Amygdala (tissue), 56 donors: Measurements from ENCODE around the gene ELMOD3.
"Not testable (repeated sequence)": the region's sequence is repeated elsewhere in the genome, so short reads cannot be mapped to it uniquely, and the experiment has no call there.

ENCODE experiments used
- DNase-seq, 56 donors: peaks; one replicate each; lab custom pipeline; 2025; lab: John Stamatoyannopoulos, UW

Gene ELMOD3

DNA sequence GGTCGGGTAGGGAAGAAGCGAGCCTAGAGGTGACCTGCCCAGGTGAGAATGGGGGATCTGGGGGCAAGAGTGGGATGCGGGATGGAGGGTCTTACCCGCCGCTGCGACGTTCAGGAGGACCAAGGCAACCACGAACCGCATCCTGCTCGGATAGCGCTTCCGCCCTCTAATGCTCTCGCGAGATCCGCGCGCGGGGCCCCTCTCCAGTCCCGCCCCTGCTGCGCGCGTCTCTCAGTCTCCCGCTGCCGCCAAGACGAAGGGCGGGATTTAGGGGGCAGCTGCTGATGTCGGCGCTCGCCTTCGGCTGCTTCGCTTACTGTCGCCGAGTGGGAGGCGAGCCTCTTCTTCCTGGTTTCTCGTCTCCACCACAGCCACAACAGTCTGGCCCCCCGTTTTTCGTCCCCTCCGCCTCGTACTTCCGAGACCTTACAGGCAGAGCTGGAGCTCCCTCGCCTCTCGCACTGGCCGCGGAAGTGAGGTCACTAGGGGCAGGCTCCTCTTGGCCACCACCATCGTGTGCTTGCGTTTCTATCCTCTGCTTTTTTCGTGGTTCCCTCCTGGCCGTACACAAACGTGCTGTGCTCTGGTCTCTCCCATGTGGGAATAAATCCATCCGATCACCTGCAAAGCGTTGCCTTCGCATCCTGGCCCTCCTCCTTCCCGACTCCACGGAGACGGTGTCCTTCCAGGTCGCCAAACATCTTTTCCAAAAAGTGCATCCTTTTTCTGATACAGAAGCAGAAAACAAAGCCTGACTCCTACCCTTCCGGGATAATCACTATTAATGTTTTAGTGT lies 26.5 kb upstream of the ELMOD3 start, which contains the start of gene TGOLN2:
Gene TGOLN2, minus strand, starts transcription at position 168 of the 796 bp plus-strand sequence. Its CDS starts 27 bp downstream, at position 141.
- DNase-seq: peak; percentile 27 to 96 (median 88)

DNA sequence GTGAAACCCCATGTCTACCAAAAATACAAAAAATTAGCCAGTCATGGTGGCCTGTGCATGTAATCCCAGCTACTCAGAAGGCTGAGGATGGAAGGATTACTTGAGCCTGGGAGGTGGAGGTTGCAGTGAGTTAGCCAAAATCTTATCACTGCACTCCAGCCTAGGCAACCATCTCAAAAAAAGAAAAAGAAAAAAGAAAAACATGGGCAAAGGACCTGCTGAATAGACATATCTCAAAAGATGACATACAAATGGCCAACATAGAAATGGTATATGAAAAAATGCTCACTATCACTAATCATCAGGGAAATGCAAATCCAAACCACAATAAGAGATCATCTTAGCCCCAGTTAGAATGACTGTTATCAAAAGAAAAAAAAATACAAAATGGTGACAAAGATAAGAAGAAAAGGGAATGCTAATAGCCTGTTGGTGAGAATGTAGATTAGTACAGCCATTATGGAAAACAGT lies 25.4 kb upstream of the ELMOD3 start:
- no peak for DNase-seq

DNA sequence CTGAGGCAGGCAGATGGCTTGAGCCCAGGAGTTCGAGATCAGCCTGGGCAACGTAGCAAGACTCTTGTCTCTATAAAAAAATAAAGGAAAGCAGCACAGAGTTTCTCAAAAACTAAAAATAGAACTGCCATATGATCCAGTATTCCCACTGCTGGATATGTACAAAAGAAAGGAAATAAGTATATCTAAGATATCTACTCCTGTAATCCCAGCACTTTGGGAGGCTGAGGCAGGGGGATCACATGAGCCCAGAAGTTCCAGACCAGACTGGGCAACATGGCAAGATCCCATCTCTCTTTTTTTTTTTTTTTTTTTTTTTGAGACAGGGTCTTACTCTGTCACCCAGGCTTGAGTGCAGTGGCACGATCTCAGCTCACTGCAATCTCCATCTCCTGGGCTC lies 24.9 kb upstream of the ELMOD3 start:
- not testable (repeated sequence) for DNase-seq

DNA sequence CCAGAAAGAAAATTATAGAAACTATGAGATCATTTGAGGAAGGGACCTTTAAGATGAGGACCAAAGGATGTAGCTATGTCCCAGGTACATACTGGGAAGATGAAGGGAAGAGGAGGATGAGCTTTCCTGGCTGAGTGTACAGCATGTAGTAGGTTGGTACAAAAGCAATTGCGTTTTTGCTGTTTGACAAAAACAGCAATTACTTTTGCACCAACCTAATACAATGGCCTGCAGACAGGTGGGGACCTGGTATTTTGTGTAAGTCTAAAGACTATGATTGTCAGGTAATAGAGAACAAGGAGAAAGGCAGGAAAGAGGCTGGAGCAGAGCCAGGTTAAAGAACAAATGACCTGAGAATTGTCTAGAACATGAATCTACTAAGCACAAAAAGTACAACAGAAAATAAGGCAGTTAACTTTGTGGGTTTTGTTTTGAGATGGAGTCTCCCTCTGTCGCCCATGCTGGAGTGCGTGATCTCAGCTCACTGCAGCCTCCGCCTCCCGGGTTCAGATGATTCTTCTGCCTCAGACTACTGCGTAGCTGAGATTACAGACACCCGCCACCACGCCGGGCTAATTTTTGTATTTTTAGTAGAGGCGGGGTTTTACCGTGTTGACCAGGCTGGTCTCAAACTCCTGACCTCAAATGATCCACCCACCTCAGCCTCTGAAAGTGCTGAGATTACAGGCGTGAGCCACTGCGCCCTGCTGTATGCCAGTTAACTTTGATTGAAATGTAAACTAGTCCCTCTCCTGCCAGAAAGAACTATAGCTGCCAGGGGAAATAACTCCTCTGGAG lies 23.5 kb upstream of the ELMOD3 start:
- DNase-seq: no peak

DNA sequence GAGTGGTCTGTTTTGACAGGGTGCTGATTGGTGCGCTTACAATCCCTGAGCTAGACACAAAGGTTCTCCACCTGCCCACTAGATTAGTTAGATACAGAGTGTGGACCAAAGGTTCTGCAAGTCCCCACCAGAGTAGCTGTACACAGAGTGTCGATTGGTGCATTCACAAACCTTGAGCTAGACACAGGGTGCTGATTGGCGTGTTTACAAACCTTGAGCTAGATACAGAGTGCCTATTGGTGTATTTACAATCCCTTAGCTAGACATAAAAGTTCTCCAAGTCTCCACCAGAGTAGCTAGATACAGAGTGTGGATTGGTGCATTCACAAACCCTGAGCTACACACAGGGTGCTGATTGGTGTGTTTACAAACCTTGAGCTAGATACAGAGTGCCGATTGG lies 20.7 kb upstream of the ELMOD3 start:
- DNase-seq: not testable (repeated sequence)

DNA sequence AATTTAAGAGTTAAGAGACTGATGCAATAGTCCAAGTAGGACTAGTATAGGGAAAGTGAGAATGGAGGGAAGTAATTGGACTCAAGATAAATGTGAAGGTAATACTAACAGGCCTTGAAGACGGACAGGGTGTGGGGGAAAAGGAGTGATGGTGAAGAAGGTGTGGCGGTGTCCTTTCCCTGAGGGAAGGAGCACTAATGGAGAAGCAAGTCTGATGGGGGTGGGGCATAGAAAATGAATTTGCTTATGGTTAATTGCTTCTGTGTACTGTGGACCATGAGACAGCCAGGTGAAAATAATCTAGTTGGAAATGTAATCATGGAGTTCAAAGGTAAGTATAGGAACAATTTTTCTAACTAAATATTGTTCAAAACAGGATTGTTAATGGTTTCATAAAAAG lies 19.6 kb upstream of the ELMOD3 start:
- no peak for DNase-seq

DNA sequence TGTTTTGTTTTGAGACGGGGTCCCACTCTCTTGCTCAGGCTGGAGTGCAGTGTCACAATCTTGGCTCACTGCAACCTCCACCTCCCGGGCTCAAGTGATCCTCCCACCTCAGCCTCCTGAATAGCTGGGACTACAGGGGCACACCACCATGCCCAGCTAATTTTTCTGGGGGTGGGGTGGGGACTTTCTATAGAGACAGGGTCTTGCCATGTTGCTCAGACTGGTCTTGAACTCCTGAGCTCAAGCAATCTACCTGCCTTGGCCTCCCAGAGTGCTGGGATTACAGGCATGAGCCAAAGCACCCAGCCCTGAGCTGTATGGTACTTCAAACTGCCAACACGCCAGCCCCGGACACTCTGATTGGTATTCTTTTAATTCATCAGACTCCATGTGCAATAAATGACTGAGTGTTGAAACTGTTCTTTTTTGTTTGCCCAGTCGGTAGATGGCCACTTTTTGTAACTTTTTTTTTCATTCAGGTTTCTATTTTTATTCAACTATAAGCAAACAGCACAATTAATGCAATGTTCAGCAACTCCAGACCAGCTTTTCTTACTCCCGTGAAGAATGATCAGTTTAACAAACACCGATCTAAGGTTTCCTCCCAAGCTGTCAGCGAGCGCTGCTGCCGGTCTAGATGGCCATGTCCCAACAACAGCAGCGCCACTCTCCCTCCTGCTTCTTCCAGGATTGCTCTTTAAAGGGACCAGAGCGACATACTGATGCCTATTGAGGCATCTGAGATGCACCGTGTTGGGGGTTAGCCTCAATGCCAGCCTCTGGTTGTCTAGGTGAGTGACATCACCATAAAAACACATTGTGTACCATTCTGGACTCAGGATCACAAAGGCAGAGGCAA lies 14.3 kb upstream of the ELMOD3 start:
- peak in 2 of 56 donors; percentile 6 to 10 for DNase-seq

DNA sequence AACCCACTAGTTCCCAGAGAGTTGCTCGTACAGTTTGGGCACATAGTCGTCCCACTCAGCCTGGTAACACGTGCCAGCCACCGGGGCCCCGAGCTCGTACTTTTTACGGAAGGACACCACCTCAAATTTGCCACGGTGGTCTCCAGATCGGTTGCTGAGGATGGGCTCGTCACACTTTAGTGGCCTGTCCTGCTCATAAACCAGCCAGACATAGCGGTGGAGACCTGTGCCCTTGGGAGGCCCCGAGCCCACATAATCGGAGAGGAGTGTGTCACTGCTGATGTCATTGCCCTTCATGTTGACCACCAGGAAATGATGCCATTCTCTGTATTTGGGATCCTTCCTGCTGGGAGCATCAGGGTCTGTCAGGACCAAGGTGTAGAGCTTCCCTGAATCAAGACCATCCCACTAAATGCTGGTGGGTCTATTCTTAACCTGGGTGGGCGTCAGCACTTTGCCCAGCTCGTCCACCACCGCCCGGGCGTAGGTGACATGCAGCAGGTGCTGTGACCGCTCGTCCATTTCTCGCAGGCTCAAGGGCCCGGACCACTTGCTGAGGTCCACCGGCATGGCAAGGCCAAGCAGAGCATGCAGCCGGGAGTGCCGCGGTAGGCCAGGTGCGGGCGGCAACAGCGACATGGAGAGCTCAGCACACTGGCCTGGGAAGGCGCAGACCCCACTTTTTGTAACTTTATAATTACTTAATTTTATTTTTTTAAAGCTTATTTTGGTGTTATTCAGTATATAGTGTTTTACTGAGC lies 13.1 kb upstream of the ELMOD3 start:
- DNase-seq: no peak

DNA sequence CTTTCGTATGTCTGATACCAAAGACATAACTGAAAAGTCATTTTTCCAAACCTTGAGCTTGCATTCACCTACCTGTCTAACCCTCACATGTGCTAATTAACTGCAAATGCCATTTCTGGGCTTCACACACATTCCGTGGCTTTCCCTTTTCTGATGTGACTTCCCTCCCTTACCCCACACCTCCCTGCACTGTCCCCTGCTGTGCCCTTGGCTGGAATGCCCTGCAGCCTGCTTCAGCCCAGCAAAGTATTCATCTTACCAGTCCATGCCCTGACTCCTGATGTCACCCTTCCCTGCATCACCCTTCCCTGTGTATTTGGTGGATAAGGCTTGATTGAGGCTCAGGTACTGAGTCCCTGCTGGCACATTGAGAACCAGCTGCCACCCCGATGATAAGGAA lies 12.4 kb upstream of the ELMOD3 start:
- DNase-seq: no peak

DNA sequence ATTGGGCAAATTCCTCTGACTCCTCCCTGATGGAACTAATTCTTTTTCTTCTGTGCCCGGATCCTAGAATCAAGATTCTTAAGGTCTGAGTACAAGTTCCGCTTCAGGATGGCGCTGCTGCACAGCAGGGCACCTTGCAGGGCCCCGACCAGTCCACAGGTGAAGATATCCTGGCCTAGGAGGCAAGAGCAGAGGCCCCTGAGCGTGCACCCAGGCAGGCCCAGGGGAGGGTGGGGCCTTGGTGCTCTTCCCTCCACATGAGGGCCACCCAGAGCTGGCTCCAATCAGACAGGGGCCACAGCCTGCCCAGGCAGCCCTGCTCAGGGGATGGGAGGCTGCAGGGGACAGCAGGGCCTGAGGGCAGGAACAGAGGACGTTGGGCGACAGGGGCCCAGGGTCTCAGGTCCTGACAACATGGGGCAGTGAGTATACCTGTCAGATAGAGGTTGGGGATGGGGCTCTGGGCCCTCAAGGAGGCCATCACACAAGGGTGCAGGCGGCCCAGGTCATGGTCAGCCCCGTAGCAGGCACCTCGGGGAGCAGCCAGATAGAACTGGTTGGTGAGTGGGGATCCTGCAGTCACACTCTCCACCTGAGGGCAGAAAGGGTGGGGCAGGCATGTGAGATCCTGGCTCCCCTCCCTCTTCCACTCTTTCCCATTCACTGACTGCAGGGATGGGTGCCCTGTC lies 11.2 kb upstream of the ELMOD3 start:
- DNase-seq: not testable (repeated sequence)

DNA sequence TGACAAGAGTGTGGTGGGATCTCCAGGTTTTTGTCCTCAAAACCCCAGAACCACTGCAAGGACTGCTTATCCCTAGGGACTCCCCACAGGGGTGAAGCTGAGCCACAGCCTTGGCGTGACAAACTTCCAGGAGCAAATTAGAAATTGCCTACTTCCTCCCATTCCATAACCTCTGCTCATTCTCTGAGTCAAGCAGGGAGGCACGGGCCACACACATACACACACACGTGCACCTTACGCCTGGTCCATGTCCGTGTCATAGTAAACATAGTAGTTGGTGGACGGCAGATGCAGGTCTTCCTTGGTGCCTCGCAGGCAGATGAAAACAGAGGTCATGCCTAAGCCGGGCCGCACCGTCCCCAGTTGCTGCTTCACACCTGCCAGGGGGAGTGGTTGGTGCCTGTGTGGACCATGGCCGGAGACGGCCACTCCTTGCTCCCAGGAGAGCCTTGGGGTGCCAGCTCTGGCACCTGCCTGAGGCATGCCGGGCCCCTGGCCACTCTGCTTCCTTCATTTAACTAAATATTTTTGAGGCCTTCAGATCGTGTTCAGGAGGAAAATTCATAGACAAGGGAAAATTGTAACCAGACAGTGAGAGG lies 10.1 kb upstream of the ELMOD3 start:
- DNase-seq: no peak

DNA sequence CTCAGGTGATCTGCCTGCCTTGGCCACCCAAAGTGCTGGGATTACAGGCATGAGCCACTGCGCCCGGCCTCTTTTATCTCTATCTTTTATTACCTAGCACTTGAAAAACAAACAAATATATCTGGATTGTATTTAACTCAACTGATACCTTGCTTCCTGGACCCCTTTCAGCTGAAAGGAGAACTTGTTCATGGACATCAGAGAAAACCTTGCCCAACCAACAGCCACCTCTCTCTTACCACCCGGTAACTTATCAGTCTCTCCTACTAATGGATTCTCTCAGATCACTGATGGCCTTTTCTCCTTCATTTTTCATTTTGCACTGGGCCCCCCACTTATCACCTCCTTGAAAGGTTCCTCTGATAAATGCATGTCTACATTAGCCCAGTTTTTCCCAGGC lies 7.0 kb upstream of the ELMOD3 start:
- no peak for DNase-seq

DNA sequence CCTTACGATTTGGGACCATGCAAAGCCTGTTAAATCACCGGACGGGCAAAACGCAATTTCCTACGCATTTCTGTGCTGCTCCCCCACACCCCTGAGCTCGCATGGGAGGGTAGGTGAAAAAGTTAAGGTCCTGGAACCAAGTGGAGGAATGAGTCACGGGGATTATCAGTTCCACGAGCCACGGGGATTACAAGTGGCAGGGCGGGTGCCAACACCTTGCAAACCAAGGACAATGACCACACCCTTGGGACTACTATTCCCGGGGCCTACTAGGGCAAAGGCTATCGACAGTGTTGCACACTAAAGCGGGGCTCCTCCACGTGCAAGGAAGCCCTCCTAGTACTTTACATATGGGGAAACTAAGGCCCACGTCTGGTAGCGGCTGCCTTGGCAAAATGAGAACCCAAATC lies 688 bp upstream of the ELMOD3 start:
- peak in 8 of 56 donors; percentile 16 to 48 (median 32) for DNase-seq

DNA sequence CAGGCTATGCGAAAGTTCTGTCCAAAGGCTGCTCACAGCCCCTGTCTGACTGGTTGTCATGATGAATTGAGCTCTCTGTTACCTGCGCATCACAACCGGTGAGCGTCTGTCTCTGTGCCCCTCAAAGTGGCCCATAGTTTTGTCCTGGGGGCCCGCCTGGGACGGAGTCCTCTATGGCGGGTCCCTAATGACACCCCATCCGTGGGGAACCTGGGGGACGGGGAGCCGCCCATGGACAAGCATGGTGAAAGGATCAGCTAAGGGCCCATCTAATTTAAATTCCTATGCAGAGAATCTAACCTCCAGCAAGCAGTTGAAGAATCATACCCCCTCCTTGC lies 473 bp downstream of the ELMOD3 start:
- peak in 1 of 56 donors; percentile 32 for DNase-seq

DNA sequence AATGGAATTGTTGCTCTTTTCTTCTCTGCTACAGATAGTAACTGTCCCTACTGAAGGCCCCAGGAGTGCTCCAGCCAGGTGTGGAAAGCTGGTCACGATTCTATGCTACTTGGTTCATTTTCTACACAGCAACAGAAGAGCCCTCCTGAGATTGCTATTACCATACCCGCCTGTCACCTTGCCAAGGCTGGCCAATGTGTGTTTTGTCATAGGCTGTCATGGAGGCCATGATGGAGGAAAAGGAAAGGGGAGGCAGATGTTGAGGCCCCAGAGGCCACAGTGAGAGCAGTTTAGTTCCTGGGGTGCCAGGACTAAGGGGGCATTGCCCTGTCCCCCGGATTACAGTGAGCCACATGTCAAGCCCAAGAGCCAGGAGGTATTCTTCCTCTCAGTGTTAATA lies 952 bp downstream of the ELMOD3 start:
- no peak for DNase-seq

DNA sequence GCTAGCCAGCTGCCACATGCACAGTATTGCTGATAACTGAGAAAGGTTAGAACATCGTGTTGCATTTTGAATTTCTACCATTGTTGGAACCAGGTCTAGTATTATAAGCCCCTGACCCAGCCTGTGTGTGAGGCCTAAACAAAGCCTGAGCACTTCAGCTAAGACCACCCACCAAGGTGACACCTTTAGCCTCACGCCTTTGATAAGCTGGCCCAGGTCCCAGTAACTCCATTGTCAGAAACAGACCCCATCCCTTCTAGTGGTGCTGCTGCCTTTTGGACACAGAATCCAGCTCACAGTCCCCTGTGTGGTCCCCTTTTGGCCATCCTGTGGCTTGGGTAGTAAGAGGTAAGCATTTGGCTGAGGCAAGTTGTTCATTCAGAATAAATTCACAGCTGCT lies 1.6 kb downstream of the ELMOD3 start:
- no peak for DNase-seq

DNA sequence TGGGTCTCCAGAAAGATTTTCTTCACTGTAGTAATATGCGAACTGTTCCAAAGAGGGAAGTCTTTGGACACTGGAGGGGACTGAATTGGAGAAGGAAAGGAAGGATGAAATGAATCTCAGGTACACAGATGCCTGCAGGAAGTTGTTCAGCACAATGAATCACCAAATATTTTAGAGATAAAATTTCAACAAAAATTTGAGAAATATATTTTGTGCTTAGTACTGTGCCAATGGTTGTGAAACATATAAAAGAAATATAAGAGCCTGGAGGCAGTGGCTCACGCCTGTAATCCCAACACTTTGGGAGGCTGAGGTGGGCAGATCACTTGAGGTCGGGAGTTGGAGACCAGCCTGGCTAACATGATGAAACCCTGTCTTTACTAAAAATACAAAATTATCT lies 3.2 kb downstream of the ELMOD3 start:
- DNase-seq: no peak

DNA sequence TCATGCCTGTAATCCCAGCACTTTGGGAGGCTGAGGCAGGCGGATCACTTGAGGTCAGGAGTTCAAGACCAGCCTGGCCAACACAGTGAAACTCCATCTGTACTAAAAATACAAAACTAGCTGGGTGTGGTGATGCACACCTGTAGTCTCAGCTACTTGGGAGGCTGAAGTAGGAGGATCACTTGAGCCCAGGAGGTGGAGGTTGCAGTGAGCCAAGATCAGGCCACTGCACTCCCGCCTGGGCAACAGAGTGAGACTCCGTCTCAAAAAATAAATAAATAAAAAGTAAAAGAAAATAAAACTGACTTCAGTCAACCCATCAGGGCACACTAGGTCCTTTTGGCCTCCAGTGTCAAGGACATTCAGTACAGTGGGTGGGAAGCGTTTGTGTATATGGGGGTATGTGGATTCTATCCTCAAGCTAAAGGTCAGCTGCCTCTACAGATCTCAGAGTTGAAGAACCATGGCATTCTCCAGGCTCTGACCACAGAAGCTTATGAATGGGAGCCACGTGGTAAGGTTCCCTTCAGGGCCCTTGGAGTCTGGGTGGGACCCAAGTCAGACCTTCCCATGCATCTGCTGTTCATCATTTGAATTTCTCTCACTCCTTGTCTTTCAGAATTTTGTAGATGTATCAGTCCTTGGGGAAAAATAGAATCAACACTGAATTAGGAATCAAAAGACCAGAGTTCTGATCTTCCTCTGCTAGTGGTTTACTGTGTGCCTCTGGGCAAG lies 8.3 kb downstream of the ELMOD3 start:
- not testable (repeated sequence) for DNase-seq
